Glutamatergic neuron (in vitro differentiated cells): ENCODE measurements around the gene SEC62. TPM values are rescaled to one million over a fixed set of nuclear protein-coding genes. Genes with fewer than 3 reads are reported as not detected.
A peak's percentile ranks its signal among the peaks of the same experiment; 100 is the strongest.

Source experiments
- DNase-seq: peaks from one replicate; pipeline ENCODE4 v3.0.0; 2022
- H3K27ac Mint-ChIP-seq: one replicate; pipeline ENCODE4 v1.8.0; 2020; ENCODE audit warnings: mild to moderate bottlenecking, mixed read lengths, inconsistent platforms; ENCODE audit not compliant: unreplicated experiment
- H3K27me3 Mint-ChIP-seq: one replicate; pipeline ENCODE4 v1.8.0; 2020; ENCODE audit warnings: mild to moderate bottlenecking, moderate library complexity, mixed read lengths, inconsistent platforms; ENCODE audit not compliant: unreplicated experiment
- H3K36me3 Mint-ChIP-seq: one replicate; pipeline ENCODE4 v1.8.0; 2020; ENCODE audit warnings: mild to moderate bottlenecking, mixed read lengths, inconsistent platforms; ENCODE audit not compliant: unreplicated experiment
- H3K4me1 Mint-ChIP-seq: one replicate; pipeline ENCODE4 v1.8.0; 2020; ENCODE audit warnings: mild to moderate bottlenecking, low read depth, mixed read lengths, inconsistent platforms; ENCODE audit not compliant: unreplicated experiment
- H3K4me3 Mint-ChIP-seq: one replicate; pipeline ENCODE4 v1.8.0; 2020; ENCODE audit warnings: mild to moderate bottlenecking, mixed read lengths, inconsistent platforms; ENCODE audit not compliant: unreplicated experiment
- H3K9me3 Mint-ChIP-seq: one replicate; pipeline ENCODE4 v1.8.0; 2020; ENCODE audit warnings: mild to moderate bottlenecking, moderate library complexity, mixed read lengths, inconsistent platforms; ENCODE audit not compliant: unreplicated experiment
- CTCF ChIP-seq: fragments of 200-600 bp; sonication (generic); IDR thresholded peaks from one replicate; pipeline ENCODE4 v1.5.0; 2021; ENCODE audit not compliant: partially characterized antibody, unreplicated experiment
- long read RNA-seq: library from polyadenylated mRNA; unstranded; transcript quantifications from one replicate; pipeline ENCODE4 v2.0.0, GENCODE V29; 2020; ENCODE audit not compliant: unreplicated experiment
- total RNA-seq: library from RNA; stranded (reverse); fragmentation: NEBNext Ultra II Directional; extraction: Animal tissue kit (Norgen Biotek cat#: 25700); gene quantifications from one replicate; pipeline ENCODE4 v1.2.1, GENCODE V29; 2021; ENCODE audit not compliant: unreplicated experiment

The SEC62 gene
- total RNA-seq = 75.5 TPM
- long read RNA-seq, full-length matches to known transcripts = 4 of 61 reads
- long read RNA-seq, partial matches to known transcripts = 52 of 61 reads
- long read RNA-seq, other reads (novel, unspliced or antisense) = 5 of 61 reads

- DNase-seq = peak; percentile 98
- Mint-ChIP-seq H3K27me3 (peaks cover 5% of the 10 kb centered on the region), H3K36me3 (no peaks in the 10 kb centered on the region), H3K4me3 (peak within 1 kb of the TSS; percentile 94), H3K9me3 (peaks cover 8% of the 10 kb centered on the region), H3K27ac (peak within 1 kb of the TSS; percentile 95), H3K4me1 (peaks cover 12% of the 10 kb centered on the region)
- peak; percentile 9 for TF ChIP-seq CTCF
Observed at GRCh38 chr3:169966428-169966950, at the start of gene SEC62. SEC62 (plus strand) TSS chr3:169966807; CDS start chr3:169966823, 16 bp downstream.

- no peak overlapping the region for H3K4me3 Mint-ChIP-seq
- H3K27me3 Mint-ChIP-seq = no peaks in the 10 kb centered on the region
- no peaks in the 10 kb centered on the region for H3K4me1 Mint-ChIP-seq
- no peak for DNase-seq
- H3K27ac Mint-ChIP-seq = no peak overlapping the region
- no peaks in the 10 kb centered on the region for H3K36me3 Mint-ChIP-seq
- H3K9me3 Mint-ChIP-seq = no peaks in the 10 kb centered on the region
- no peak for TF ChIP-seq CTCF
Observed at GRCh38 chr3:169923189-169923588, 43.4 kb upstream of the SEC62 start.

DNA sequence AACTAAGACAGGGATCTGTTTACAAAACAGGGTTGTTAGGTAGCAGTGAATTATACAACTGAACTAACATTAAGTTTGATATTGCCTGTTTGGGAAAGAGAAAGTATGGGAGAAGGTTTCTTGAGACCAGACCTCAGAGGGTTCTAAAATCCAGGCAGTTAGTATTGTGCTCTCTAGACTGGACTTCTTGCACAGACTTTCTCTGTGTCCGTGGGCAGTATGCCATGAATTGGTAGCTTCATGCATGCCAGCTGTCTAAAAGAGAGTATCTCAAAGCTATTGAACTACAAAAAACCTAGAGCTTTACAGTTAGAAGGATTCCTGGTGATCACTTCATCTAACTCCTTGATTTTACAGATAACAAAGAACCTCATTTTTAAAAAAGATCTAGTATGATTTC, 42.8 kb upstream of the SEC62 start:
- DNase-seq = no peak
- TF ChIP-seq CTCF = no peak
- Mint-ChIP-seq H3K27ac (no peak overlapping the region), H3K4me1 (no peaks in the 10 kb centered on the region), H3K9me3 (no peaks in the 10 kb centered on the region), H3K27me3 (no peaks in the 10 kb centered on the region), H3K36me3 (no peaks in the 10 kb centered on the region), H3K4me3 (no peak overlapping the region)

GRCh38 chr3:169929830-169930519, 36.6 kb upstream of the SEC62 start:
- DNase-seq = no peak
- H3K4me3 Mint-ChIP-seq = no peak overlapping the region
- no peaks in the 10 kb centered on the region for H3K36me3 Mint-ChIP-seq
- no peaks in the 10 kb centered on the region for H3K4me1 Mint-ChIP-seq
- no peak for TF ChIP-seq CTCF
- H3K27ac Mint-ChIP-seq = no peak overlapping the region
- no peaks in the 10 kb centered on the region for H3K27me3 Mint-ChIP-seq
- H3K9me3 Mint-ChIP-seq = no peaks in the 10 kb centered on the region

DNA sequence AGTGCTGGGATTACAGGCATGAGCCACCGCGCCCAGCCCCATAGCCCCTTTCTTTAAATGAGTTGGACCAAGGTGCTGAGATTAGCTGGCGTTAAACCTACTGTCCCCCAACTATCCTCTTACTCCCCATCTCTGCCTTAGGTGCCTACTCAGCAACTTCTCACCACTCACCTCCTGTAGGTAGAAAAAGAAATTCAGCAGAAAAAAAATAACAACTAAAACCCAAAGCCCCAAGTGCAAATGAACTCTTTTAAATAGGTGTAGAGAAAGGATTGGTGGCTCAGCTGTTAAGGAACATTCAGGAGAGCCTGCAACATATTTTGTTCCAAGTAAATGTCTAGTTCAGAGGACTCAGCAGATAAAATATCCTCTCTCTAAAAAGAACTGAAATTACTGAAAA, 35.8 kb upstream of the SEC62 start:
- Mint-ChIP-seq H3K27ac (no peak overlapping the region), H3K4me3 (no peak overlapping the region), H3K36me3 (no peaks in the 10 kb centered on the region), H3K4me1 (no peaks in the 10 kb centered on the region), H3K27me3 (no peaks in the 10 kb centered on the region), H3K9me3 (no peaks in the 10 kb centered on the region)
- no peak for DNase-seq
- no peak for TF ChIP-seq CTCF
